Adrenal gland (tissue), 12 donors: ENCODE results near the gene UBASH3B. TPM values are rescaled to one million over a fixed set of nuclear protein-coding genes. Genes with fewer than 3 reads are reported as not detected.

ENCODE experiments used
- DNase-seq, 7 donors: peaks; one replicate each; pipeline ENCODE4 v3.0.0-alpha.2; 2019 to 2020
- H3K27ac ChIP-seq, 5 donors: fragments of 200-600 bp; sonication (generic) in 4 of 5; 1 replicate in 3 of 5; 2 replicates in 2 of 5; pipeline versions ENCODE4 v1.5.1 to v1.8.0; 2016 to 2020; ENCODE audit warnings: mild to moderate bottlenecking in 1 of 5
- H3K27me3 ChIP-seq: fragments of 200-600 bp; 2 replicates; pipeline ENCODE4 v1.8.0; 2021
- H3K36me3 ChIP-seq, 2 donors: fragments of 200-600 bp; replicated peaks in 1 of 2; 1 replicate in 1 of 2; 2 replicates in 1 of 2; pipeline versions ENCODE4 v1.5.1 to v1.8.0; 2018 to 2022
- H3K4me1 ChIP-seq, 2 donors: fragments of 200-600 bp; replicated peaks in 1 of 2; 1 replicate in 1 of 2; 2 replicates in 1 of 2; pipeline versions ENCODE4 v1.5.1 to v1.8.0; 2018 to 2021
- H3K4me3 ChIP-seq, 4 donors: fragments of 200-600 bp; sonication (generic) in 3 of 4; one replicate each; pipeline ENCODE4 v1.5.1; 2016 to 2018
- H3K9me3 ChIP-seq, 3 donors: fragments of 200-600 bp; sonication (generic) in 1 of 3; replicated peaks in 1 of 3; 1 replicate in 2 of 3; 2 replicates in 1 of 3; pipeline versions ENCODE4 v1.5.1 to v1.8.0; 2016 to 2021
- CTCF ChIP-seq, 6 experiments: fragments of 450-650 bp in 4 of 6; fragments of 200-600 bp in 2 of 6; sonication (generic) in 1 of 6; IDR thresholded peaks; 1 replicate in 5 of 6; 2 replicates in 1 of 6; pipeline versions ENCODE4 v1.5.1 to v1.8.0; 2016 to 2021; ENCODE audit warnings: antibody characterized with exemption in 6 of 6, mild to moderate bottlenecking in 2 of 6, moderate library complexity in 1 of 6
- POLR2A ChIP-seq, 2 donors: fragments of 450-650 bp; IDR thresholded peaks; one replicate each; pipeline ENCODE4 v1.6.1; 2017; ENCODE audit warnings: antibody characterized with exemption in 2 of 2, mild to moderate bottlenecking in 2 of 2, moderate library complexity in 1 of 2
- WGBS, 4 donors: extraction: QIAGEN DNeasy Blood & Tissue Kit in 2 of 4; methylation state at CpG; one replicate each; pipeline versions ENCODE4 v1.1.5 to v1.1.7; 2013 to 2017; 5-methylcytosine and 5-hydroxymethylcytosine counted together
- intact Hi-C, 2 donors: fragments of 100-400 bp; cut with DNase I; formaldehyde crosslinking; loops; one replicate each; pipeline versions ENCODE4 v1.14.1 to v1.15.0; 2022 to 2023
- polyA plus RNA-seq, 3 donors: library from polyadenylated mRNA; stranded (reverse); fragments of 200-250 nt in 2 of 3; fragments of 350-450 nt in 1 of 3; fragmentation: Illumina TruSeq in 1 of 3; extraction: RNeasy Lipid Tissue Mini Kit (QIAGEN cat#74804) in 1 of 3; gene quantifications; one replicate each; pipeline ENCODE4 v1.2.3, GENCODE V29; 2013 to 2014
- total RNA-seq, 9 donors: library from RNA; depleted of rRNA in 4 of 9; stranded (reverse); fragments of >200 nt in 4 of 9; fragments of 120-200 nt in 1 of 9; fragmentation: NEBNext Ultra II Directional in 1 of 9; extraction: Animal tissue kit (Norgen Biotek cat#: 25700) in 1 of 9; gene quantifications; one replicate each; pipeline versions ENCODE4 v1.1.0 to v1.2.4, GENCODE V29; 2013 to 2023
- donor health status: healthy with polysubstance abuse.
- donor health status: Bipolar disorder and iron deficiency.
- donor health status: DM: yes; HTN: yes; CAD: no.
- donor health status: DM: no; HTN: no; CAD: no.
- donor health status: DM: no; HTN: no; CAD: no.
- donor health status: DM: yes; HTN: yes; CAD: no.

The UBASH3B gene
- total and polyA plus RNA-seq, 12 donors = 0.57 to 21.5 (median 5.6) TPM

- 64 to 71% (median 70%) methylated on average over 12 of the region's 12 CpGs for WGBS, 4 donors
- intact Hi-C loops = loop anchor here (5.0 to 10.0 kb wide), 5 partner anchors 47 to 274 kb away; no protein-coding TSS in a partner anchor
- no peak for TF ChIP-seq CTCF (IDR thresholded peaks at IDR 0.05)
Observed at GRCh38 chr11:122851366-122851966, 195.9 kb downstream of the UBASH3B start.

GRCh38 chr11:122852074-122852795, 196.7 kb downstream of the UBASH3B start:
- H3K4me3 ChIP-seq = no peak overlapping the region
- intact Hi-C loops = loop anchor here (5.0 to 10.0 kb wide), 5 partner anchors 47 to 275 kb away; no protein-coding TSS in a partner anchor
- TF ChIP-seq POLR2A (IDR thresholded peaks at IDR 0.05) = no peak
- TF ChIP-seq CTCF (IDR thresholded peaks at IDR 0.05) = no peak
- no peak overlapping the region for H3K27ac ChIP-seq
- 70 to 76% (median 72%) methylated on average over 10 of the region's 10 CpGs for WGBS, 4 donors
- no peaks in the 10 kb centered on the region for H3K36me3 ChIP-seq
- DNase-seq = no peak
- no peaks in the 10 kb centered on the region for H3K4me1 ChIP-seq
- H3K9me3 ChIP-seq = no peaks in the 10 kb centered on the region
- no peaks in the 10 kb centered on the region for H3K27me3 ChIP-seq

More at GRCh38 chr11:122851366-122851966, 195.9 kb downstream of the UBASH3B start:
- Histone ChIP-seq H3K27ac (no peak overlapping the region), H3K36me3 (no peaks in the 10 kb centered on the region), H3K27me3 (no peaks in the 10 kb centered on the region), H3K9me3 (no peaks in the 10 kb centered on the region), H3K4me3 (no peak overlapping the region), H3K4me1 (no peaks in the 10 kb centered on the region)
- no peak for DNase-seq

GRCh38 chr11:122852796-122853160, 197.3 kb downstream of the UBASH3B start:
- DNase-seq = no peak
- H3K4me1 ChIP-seq = no peaks in the 10 kb centered on the region
- H3K27ac ChIP-seq = no peak overlapping the region
- H3K36me3 ChIP-seq = no peaks in the 10 kb centered on the region
- no peaks in the 10 kb centered on the region for H3K27me3 ChIP-seq
- no peak for TF ChIP-seq POLR2A (IDR thresholded peaks at IDR 0.05)
- TF ChIP-seq CTCF (IDR thresholded peaks at IDR 0.05) = no peak
- no peak overlapping the region for H3K4me3 ChIP-seq
- no peaks in the 10 kb centered on the region for H3K9me3 ChIP-seq
- intact Hi-C loops = loop anchor here (5.0 to 10.0 kb wide), 5 partner anchors 48 to 275 kb away; no protein-coding TSS in a partner anchor
- WGBS, 4 donors = 70 to 86% (median 75%) methylated on average over 5 of the region's 5 CpGs

GRCh38 chr11:122853261-122853660, 197.7 kb downstream of the UBASH3B start:
- H3K4me3 ChIP-seq = no peak overlapping the region
- 76 to 90% (median 80%) methylated on average over 11 of the region's 11 CpGs for WGBS, 4 donors
- DNase-seq = no peak
- no peaks in the 10 kb centered on the region for H3K4me1 ChIP-seq
- no peaks in the 10 kb centered on the region for H3K9me3 ChIP-seq
- no peak for TF ChIP-seq CTCF (IDR thresholded peaks at IDR 0.05)
- TF ChIP-seq POLR2A (IDR thresholded peaks at IDR 0.05) = no peak
- H3K36me3 ChIP-seq = no peaks in the 10 kb centered on the region
- H3K27ac ChIP-seq = no peak overlapping the region
- no peaks in the 10 kb centered on the region for H3K27me3 ChIP-seq
- intact Hi-C loops = loop anchor here (5.0 to 10.0 kb wide), 5 partner anchors 48 to 276 kb away; no protein-coding TSS in a partner anchor
